ENCODE data around the gene GPR61.

GPR61 gene

GRCh38 chr1:109498161-109498801 is 41.4 kb upstream of the GPR61 start:
- no peaks in the 10 kb centered on the region for H3K27me3 ChIP-seq (replicated peaks; ENCODE audit: control insufficient read depth, insufficient read depth, low read length, poor library complexity, severe bottlenecking)
- no peaks in the 10 kb centered on the region for H3K9me3 ChIP-seq (ENCODE audit: control insufficient read depth, low read length)
- no peak for DNase-seq
- peak overlapping the region; percentile 11 for H3K27ac ChIP-seq (ENCODE audit: insufficient read depth, low read length, poor library complexity, severe bottlenecking)
- peaks cover 28% of the 10 kb centered on the region for H3K36me3 ChIP-seq (ENCODE audit: control insufficient read depth, insufficient read depth, low read length)
- no peak overlapping the region for H3K4me3 ChIP-seq (ENCODE audit: insufficient read depth, low read depth, low read length, poor library complexity, severe bottlenecking)
- H3K4me1 ChIP-seq (ENCODE audit: control insufficient read depth, insufficient read depth, low read length, poor library complexity, severe bottlenecking): peaks cover 78% of the 10 kb centered on the region

DNA sequence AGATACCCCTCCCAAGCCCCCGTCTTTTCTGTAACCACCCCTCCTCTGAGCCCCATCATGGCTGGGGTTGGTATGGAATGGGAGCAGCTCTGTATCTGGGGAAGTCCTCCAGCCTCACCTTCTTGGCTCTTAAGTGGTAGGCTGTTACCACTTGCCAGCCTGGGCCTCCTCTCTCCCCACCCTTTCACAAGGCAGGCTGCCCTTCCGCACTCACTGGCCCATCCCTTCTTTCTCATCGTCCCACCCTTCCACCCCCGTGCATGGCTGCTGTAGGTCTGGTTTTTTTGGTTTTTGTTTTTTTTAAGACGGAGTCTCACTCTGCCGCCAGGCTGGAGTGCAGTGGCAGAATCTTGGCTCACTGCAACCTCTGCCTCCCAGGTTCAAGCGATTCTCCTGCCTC is 40.6 kb upstream of the GPR61 start:
- peaks cover 28% of the 10 kb centered on the region for H3K36me3 ChIP-seq (ENCODE audit: control insufficient read depth, insufficient read depth, low read length)
- DNase-seq: no peak
- no peaks in the 10 kb centered on the region for H3K27me3 ChIP-seq (replicated peaks; ENCODE audit: control insufficient read depth, insufficient read depth, low read length, poor library complexity, severe bottlenecking)
- no peaks in the 10 kb centered on the region for H3K9me3 ChIP-seq (ENCODE audit: control insufficient read depth, low read length)
- peaks cover 81% of the 10 kb centered on the region for H3K4me1 ChIP-seq (ENCODE audit: control insufficient read depth, insufficient read depth, low read length, poor library complexity, severe bottlenecking)
- H3K27ac ChIP-seq (ENCODE audit: insufficient read depth, low read length, poor library complexity, severe bottlenecking): no peak overlapping the region
- no peak overlapping the region for H3K4me3 ChIP-seq (ENCODE audit: insufficient read depth, low read depth, low read length, poor library complexity, severe bottlenecking)

GRCh38 chr1:109499661-109500536 is 39.8 kb upstream of the GPR61 start:
- H3K27me3 ChIP-seq (replicated peaks; ENCODE audit: control insufficient read depth, insufficient read depth, low read length, poor library complexity, severe bottlenecking): no peaks in the 10 kb centered on the region
- peaks cover 28% of the 10 kb centered on the region for H3K36me3 ChIP-seq (ENCODE audit: control insufficient read depth, insufficient read depth, low read length)

GRCh38 chr1:109500941-109501381 is 38.7 kb upstream of the GPR61 start:
- DNase-seq: no peak
- peaks cover 23% of the 10 kb centered on the region for H3K36me3 ChIP-seq (ENCODE audit: control insufficient read depth, insufficient read depth, low read length)
- H3K27ac ChIP-seq (ENCODE audit: insufficient read depth, low read length, poor library complexity, severe bottlenecking): peak overlapping the region; percentile 90
- peak overlapping the region; percentile 3 for H3K4me3 ChIP-seq (ENCODE audit: insufficient read depth, low read depth, low read length, poor library complexity, severe bottlenecking)
- H3K9me3 ChIP-seq (ENCODE audit: control insufficient read depth, low read length): no peaks in the 10 kb centered on the region
- no peaks in the 10 kb centered on the region for H3K27me3 ChIP-seq (replicated peaks; ENCODE audit: control insufficient read depth, insufficient read depth, low read length, poor library complexity, severe bottlenecking)
- peaks cover 81% of the 10 kb centered on the region for H3K4me1 ChIP-seq (ENCODE audit: control insufficient read depth, insufficient read depth, low read length, poor library complexity, severe bottlenecking)

More at GRCh38 chr1:109499661-109500536, 39.8 kb upstream of the GPR61 start:
- peaks cover 81% of the 10 kb centered on the region for H3K4me1 ChIP-seq (ENCODE audit: control insufficient read depth, insufficient read depth, low read length, poor library complexity, severe bottlenecking)
- peak overlapping the region; percentile 90 for H3K27ac ChIP-seq (ENCODE audit: insufficient read depth, low read length, poor library complexity, severe bottlenecking)
- no peak overlapping the region for H3K4me3 ChIP-seq (ENCODE audit: insufficient read depth, low read depth, low read length, poor library complexity, severe bottlenecking)
- H3K9me3 ChIP-seq (ENCODE audit: control insufficient read depth, low read length): no peaks in the 10 kb centered on the region
- DNase-seq: peak in 2 of 3 donors; percentile 43 to 50

DNA sequence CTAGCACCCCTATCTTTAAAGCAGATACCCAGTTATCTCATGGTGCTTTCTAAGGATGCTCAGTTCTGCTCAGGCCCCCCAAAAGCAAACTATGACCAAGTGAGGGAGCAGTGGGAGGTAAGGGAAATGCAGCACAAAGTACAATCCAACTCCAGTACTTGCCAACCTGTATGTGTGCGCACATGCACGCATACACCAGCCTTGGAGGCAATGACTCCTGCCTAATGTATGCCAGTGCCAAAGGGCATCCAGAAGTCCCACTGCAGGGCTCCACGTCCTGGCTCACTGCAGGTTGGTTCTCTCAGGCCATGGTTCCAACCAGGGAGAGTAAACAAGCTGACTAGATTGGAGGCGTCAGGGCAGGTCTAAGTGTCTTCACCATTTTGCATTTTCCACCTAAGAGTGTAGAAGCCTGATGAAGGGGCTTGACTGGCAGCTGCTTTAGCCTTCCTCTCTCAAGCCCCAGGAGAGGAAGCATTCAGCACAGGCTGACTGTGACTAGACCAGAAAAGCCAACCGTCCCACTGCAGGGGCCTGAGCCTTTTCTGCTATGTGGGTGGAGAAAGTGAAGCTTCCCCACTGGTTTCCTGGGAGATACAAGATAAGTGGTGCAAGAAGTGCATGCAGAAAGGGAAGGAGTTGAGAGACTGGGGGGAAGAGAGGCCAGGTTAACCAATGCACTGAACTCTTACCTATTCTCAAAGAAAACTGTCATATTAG is 37.9 kb upstream of the GPR61 start:
- H3K4me3 ChIP-seq (ENCODE audit: insufficient read depth, low read depth, low read length, poor library complexity, severe bottlenecking): peak overlapping the region; percentile 38
- H3K4me1 ChIP-seq (ENCODE audit: control insufficient read depth, insufficient read depth, low read length, poor library complexity, severe bottlenecking): peaks cover 85% of the 10 kb centered on the region
- H3K9me3 ChIP-seq (ENCODE audit: control insufficient read depth, low read length): no peaks in the 10 kb centered on the region
- H3K27me3 ChIP-seq (replicated peaks; ENCODE audit: control insufficient read depth, insufficient read depth, low read length, poor library complexity, severe bottlenecking): no peaks in the 10 kb centered on the region
- peak overlapping the region; percentile 90 for H3K27ac ChIP-seq (ENCODE audit: insufficient read depth, low read length, poor library complexity, severe bottlenecking)
- DNase-seq: no peak
- H3K36me3 ChIP-seq (ENCODE audit: control insufficient read depth, insufficient read depth, low read length): peaks cover 15% of the 10 kb centered on the region

- H3K4me1 ChIP-seq (ENCODE audit: control insufficient read depth, insufficient read depth, low read length, poor library complexity, severe bottlenecking): peaks cover 84% of the 10 kb centered on the region
- peaks cover 8% of the 10 kb centered on the region for H3K36me3 ChIP-seq (ENCODE audit: control insufficient read depth, insufficient read depth, low read length)
- DNase-seq: peak; percentile 24 to 55 (median 51)
- H3K4me3 ChIP-seq (ENCODE audit: insufficient read depth, low read depth, low read length, poor library complexity, severe bottlenecking): peak overlapping the region; percentile 31
- no peaks in the 10 kb centered on the region for H3K27me3 ChIP-seq (replicated peaks; ENCODE audit: control insufficient read depth, insufficient read depth, low read length, poor library complexity, severe bottlenecking)
- no peaks in the 10 kb centered on the region for H3K9me3 ChIP-seq (ENCODE audit: control insufficient read depth, low read length)
- H3K27ac ChIP-seq (ENCODE audit: insufficient read depth, low read length, poor library complexity, severe bottlenecking): peak overlapping the region; percentile 90
Observed at GRCh38 chr1:109502364-109502851, 37.3 kb upstream of the GPR61 start.

DNA sequence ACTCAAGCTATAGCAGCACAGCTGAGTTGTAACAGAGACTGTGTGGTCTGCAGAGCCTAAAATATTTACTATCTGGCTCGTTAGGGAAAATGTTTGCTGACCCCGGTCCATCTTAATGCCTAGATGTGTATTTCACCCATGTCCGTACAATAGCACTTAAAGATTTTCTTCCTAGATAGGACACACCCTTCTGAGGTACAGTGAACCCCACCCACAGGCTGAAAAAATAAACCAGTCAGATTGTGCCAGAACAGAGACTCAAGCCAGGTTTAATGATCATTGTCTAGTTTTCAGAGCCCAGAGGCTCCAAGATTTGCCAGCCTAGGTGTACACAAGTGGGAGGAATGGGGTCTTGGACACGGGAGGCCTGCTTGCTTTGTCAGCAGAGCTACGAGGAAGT is 35.7 kb upstream of the GPR61 start:
- peaks cover 76% of the 10 kb centered on the region for H3K4me1 ChIP-seq (ENCODE audit: control insufficient read depth, insufficient read depth, low read length, poor library complexity, severe bottlenecking)
- peak overlapping the region; percentile 61 for H3K27ac ChIP-seq (ENCODE audit: insufficient read depth, low read length, poor library complexity, severe bottlenecking)
- H3K4me3 ChIP-seq (ENCODE audit: insufficient read depth, low read depth, low read length, poor library complexity, severe bottlenecking): peak overlapping the region; percentile 16
- no peak for DNase-seq
- H3K27me3 ChIP-seq (replicated peaks; ENCODE audit: control insufficient read depth, insufficient read depth, low read length, poor library complexity, severe bottlenecking): no peaks in the 10 kb centered on the region
- peaks cover 5% of the 10 kb centered on the region for H3K36me3 ChIP-seq (ENCODE audit: control insufficient read depth, insufficient read depth, low read length)
- no peaks in the 10 kb centered on the region for H3K9me3 ChIP-seq (ENCODE audit: control insufficient read depth, low read length)

- no peak for DNase-seq
- H3K4me1 ChIP-seq (ENCODE audit: control insufficient read depth, insufficient read depth, low read length, poor library complexity, severe bottlenecking): peaks cover 71% of the 10 kb centered on the region
Observed at GRCh38 chr1:109504974-109505373, 34.7 kb upstream of the GPR61 start.

DNA sequence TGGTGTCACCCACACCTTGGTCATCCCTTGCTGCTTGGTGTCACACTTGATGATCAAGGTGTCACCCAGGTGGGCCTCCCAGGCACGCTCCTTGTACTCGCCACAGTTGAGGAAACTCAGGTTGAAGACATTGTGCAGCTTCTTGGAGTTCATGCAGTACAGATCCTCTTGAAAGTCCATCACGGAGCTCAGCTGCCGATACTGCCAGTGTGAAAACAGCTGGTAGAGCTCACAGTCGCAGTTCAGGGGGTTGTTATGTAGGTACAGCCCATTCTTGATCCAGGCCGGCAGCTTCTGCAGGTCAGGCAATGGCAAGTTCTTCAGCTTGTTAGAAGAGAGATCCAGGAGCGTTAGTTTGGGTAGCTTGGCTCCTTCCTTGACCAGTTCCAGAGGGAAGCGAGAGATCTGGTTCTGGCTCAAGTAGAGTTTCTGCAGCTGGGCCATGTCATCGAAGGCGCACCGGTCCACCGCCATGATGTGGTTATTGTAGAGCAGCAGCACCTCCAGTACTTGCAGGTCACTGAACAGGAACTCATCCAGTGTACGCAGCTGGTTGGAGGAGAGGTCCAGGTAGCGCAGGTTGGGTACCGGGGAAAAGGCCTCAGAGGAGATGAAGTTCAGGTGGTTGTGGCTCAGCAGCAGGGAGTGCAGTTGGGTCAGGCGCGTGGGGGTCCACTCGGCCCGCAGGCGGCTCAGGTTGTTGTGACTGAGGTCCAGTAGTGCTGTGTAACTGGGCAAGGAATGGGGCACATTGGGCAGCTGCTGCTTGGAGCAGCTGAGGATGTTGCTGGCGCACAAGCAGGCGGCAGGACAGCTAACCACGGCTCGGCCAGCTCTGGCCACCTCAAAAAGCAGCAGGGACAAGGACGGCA is 31.4 kb upstream of the GPR61 start:
- DNase-seq: no peak
- H3K36me3 ChIP-seq (ENCODE audit: control insufficient read depth, insufficient read depth, low read length): no peaks in the 10 kb centered on the region
- peak overlapping the region; percentile 58 for H3K27ac ChIP-seq (ENCODE audit: insufficient read depth, low read length, poor library complexity, severe bottlenecking)
- H3K9me3 ChIP-seq (ENCODE audit: control insufficient read depth, low read length): no peaks in the 10 kb centered on the region
- no peak overlapping the region for H3K4me3 ChIP-seq (ENCODE audit: insufficient read depth, low read depth, low read length, poor library complexity, severe bottlenecking)
- H3K27me3 ChIP-seq (replicated peaks; ENCODE audit: control insufficient read depth, insufficient read depth, low read length, poor library complexity, severe bottlenecking): no peaks in the 10 kb centered on the region
- H3K4me1 ChIP-seq (ENCODE audit: control insufficient read depth, insufficient read depth, low read length, poor library complexity, severe bottlenecking): peaks cover 44% of the 10 kb centered on the region

More at GRCh38 chr1:109504974-109505373, 34.7 kb upstream of the GPR61 start:
- Histone ChIP-seq H3K36me3 (ENCODE audit: control insufficient read depth, insufficient read depth, low read length) (peaks cover 5% of the 10 kb centered on the region), H3K27me3 (replicated peaks; ENCODE audit: control insufficient read depth, insufficient read depth, low read length, poor library complexity, severe bottlenecking) (no peaks in the 10 kb centered on the region), H3K9me3 (ENCODE audit: control insufficient read depth, low read length) (no peaks in the 10 kb centered on the region), H3K27ac (ENCODE audit: insufficient read depth, low read length, poor library complexity, severe bottlenecking) (peak overlapping the region; percentile 61), H3K4me3 (ENCODE audit: insufficient read depth, low read depth, low read length, poor library complexity, severe bottlenecking) (no peak overlapping the region)

All from effector memory CD4-positive, alpha-beta T cell (primary cell).